ENCODE measurements around the gene CCNT1.
"Not testable (repeated sequence)": the region's sequence is repeated elsewhere in the genome, so short reads cannot be mapped to it uniquely, and the experiment has no call there.

The CCNT1 gene

DNA sequence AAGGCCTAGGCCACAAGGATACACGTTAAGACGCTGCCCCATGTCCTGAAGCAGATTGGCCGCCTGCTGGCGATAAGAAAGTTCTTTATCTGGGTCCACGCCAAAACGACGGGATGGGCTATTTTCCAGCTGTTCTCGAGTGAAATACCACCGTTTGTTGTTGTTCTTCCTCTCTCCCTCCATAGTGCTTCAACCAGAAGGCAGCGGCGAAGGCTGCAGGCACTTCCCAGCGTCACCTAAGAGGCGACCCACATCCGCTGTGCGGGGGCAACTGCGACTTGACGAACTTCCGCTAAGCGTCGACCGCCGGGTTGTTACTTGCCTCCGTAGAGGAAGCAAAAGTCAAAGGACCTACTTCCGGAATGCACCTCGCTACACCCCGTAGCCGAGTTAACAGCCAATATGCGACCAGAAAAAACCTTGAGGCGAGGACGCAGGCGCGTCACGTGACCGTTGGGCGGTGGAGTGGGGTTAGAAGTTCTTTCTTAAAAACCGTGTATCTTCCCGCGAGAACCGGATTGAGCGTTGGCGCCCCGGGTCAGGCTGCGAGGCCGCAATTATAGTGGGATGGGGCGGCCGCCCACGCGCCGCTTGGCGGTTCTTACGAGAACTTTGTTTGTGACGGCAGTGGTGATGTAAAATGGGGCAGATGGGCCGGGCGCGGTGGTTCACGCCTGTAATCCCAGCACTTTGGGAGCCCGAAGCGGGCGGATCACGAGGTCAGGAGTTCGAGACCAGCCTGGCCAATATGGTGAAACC, at the start of gene CCNT1:
Gene CCNT1 (minus strand): TSS at position 215 of the 759 bp plus-strand sequence. CDS start 32 bp downstream, at position 183.
- peak; percentile 100 for DNase-seq (ENCODE audit: low spot score)

DNA sequence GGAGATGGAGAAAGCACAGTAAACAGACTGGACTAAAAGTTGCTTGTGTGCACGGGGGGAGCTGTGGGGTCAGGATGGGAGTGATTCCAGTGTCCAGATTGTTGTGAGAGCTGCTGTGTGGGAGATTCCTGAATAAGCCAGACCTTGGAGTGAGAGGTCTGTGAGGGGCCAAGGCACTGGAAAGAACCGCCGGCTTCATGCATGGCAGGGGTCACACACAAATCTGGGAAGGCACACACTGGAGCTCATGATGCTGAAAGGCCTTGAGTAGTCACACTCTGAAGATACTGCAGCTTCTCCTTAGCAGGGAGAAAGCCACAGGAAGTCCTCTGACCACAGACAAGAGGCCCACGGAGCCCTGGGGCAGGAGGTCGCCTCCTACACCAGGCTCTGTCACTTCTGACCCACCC, 49.3 kb upstream of the CCNT1 start:
- no peak for DNase-seq (ENCODE audit: low spot score)

DNA sequence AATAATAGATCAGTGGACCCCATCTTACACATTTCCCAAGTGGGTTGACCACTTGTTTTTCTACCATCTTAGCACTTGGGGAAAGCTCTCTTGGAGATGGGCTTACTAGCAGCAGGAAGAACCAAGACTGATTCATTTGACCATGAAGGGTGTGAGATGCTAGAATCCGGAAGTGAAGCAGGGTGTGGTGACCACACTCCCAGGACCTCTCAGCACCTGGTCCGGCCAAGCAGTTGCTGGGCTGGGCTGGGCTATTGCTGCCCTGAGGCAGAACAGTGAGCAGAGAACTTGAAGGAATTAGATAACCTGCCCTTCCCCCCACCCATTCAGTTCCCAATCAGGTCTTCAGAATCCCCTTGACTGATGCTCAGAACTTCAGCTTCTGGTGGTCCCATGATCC, 48.0 kb upstream of the CCNT1 start:
- DNase-seq (ENCODE audit: low spot score) = no peak

DNA sequence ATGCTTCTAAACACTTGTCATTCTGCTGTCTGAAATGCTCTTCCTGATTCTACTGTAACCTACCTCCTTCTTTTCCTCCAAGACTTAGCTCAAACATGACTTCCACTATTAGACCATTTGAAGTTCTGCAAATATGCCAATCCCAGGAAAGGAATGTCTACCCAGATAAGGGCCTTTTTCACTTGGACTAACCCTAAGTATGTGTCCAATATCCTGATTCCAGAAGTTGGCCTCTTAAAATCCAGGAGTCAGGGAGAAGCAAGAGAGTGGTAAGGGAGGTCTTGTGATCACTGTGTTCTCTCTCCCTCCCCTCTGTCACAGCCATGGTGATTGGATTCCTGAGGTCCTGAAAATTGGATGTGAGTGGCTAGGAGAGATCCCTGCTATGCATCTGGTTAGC, 42.2 kb upstream of the CCNT1 start:
- no peak for DNase-seq (ENCODE audit: low spot score)

DNA sequence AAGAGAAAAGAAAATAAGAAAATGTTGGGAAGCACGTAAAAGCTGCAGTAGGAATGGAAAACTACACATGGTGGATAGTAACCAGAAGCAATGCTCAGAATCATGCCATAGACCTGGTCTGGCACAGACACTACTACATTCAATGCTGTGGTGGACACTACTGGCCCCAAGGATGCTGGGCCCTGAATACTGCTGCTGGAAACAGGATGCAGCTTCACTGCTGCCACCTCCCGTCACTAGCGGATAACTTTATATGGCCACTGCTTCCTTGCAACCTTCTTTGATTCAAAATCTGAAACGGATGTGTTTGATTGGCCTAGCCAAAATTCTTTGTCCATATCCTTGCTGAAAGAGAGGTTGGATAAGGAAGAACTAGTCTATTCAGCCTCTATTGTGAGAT, 41.7 kb upstream of the CCNT1 start:
- no peak for DNase-seq (ENCODE audit: low spot score)

DNA sequence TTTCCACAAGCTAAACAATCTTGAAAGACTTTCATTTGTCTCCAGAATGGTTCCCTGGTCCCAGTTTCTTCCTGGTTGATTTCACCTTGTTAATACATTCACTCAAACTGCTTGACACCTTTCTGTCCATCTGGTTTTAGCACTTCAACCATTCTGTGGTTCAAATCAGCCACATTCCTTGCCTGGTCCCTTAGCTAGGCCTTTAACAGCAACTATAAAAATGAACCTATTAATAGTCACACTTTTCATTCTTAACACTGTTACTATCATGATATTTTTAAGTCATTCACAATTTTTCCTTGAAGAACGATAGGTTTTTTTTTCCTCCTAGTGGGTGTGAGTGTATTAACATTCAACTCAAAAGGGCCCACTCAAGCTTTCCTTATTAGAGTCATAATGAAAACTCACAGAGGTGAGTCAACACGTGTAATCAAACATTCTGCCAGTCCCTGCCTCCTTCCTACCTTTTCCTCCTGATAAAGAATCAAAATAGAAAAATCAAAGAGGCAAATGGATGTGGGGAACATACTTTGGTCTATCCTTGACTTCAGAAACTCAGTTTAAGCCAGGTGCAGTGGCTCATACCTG, 34.4 kb upstream of the CCNT1 start:
- no peak for DNase-seq (ENCODE audit: low spot score)

DNA sequence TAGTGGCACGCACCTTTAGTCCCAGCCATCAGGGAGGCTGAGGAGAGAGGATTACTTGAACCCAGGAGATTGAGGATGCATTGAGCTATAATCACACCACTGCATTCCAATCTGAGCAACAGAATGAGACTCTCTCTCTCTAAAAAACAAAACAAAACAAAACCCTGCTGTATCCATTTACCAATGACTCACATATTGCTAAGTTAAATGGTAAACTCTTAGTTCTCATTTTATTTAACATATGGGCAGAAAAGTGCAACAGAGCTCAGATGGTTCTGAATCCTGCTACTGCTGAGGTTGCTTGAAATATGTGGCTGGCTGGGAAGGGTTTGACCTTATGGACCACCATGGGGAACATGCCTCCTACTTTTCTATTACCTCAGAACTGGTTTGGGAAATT, 33.7 kb upstream of the CCNT1 start:
- no peak for DNase-seq (ENCODE audit: low spot score)

DNA sequence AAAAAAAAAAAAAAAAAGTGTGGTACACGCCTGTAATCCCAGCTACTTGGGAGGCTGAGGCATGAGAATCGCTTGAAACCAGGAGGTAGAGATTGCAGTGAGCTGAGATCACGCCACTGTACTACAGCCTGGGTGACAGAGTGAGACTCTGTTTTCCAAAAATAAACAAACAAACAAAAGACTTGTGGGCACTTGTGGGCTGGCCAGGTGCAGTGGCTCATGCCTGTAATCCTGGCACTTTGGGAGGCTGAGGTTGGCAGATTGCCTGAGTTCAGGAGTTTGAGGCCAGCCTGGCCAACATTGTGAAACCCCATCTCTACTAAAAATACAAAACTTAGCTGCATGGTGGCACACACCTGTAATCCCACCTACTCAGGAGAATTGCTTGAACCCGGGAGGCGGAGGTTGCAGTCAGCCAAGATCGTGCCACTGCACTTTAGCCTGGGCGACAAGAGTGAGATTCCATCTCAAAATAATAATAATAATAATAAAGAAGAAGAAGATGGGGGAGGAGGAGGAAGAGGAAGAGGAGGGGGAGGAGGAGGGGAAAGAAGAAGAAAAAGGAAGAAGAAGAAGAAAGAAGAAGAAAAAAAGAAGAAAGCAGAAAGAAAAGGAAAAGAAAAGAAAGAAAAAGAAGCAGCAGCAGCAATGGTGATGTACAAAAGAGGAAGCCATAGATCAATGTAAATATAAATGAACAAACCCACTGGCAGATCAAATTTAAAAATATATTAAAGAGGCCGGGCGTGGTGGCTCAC, 27.9 kb upstream of the CCNT1 start:
- no peak for DNase-seq (ENCODE audit: low spot score)

DNA sequence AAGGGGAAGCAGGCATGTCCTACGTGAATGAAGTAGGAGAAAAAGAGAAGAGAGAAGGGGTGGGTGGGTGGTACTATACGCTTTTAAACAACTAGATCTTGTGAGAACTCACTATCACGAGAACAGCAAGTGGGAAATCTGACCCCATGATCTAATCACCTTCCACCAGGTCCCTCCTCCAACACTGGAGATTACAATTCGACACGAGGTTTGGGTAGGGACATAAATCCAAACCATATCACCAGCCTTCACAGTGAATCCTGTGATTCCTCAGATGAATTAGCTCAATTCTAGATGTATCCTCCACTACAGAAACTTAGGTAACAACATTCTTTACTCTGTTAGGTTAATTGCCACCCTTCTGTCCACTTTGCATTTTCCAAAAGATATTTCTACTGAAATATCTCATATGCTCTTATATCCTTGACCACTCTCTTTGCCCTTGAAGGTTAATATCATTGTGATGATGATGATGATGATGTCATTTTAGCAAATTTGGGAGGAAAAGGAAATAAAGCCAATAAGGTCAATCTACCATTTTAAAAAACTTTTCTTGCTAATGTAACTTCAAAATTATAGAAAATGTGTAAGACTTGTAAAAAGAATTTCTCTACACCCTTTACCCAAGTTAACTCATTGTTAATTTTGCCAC, 23.2 kb upstream of the CCNT1 start:
- no peak for DNase-seq (ENCODE audit: low spot score)

DNA sequence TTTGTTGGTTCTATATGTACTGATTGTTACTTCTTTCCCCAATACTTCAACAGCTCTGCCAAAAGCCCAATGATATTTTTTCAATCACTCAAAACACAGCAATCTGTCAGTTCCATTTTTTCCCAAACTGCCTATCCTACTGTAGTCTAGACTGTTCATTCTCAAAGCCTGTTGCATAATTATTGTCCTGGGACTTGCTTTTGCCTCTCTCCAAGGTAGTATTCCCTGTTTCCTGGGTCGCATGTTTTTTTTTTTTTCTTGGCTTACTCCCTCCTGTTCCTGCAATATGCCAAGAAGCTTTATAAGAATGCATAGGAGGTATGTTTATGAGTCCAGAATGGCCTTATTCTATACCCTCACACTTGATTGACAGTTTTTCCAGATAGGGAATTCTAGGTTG, 19.9 kb upstream of the CCNT1 start:
- DNase-seq (ENCODE audit: low spot score) = no peak

DNA sequence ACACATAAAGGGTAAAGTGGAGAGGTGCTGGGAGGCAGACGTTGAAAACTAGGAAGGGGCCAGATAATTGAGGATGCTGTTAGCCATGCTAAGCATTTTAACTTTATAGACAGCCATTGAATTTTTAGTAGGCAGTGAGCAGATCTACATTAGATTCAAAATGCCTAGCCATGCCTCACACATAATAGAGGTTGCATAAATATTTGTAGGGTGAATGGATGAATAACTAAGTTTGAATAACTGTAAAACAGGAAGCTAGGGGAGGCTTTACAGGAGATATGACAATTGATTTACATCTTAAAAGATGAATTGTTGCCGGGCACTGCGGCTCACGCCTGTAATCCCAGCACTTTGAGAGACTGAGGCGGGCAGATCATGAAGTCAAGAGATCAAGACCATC, 12.3 kb upstream of the CCNT1 start:
- DNase-seq (ENCODE audit: low spot score) = no peak

DNA sequence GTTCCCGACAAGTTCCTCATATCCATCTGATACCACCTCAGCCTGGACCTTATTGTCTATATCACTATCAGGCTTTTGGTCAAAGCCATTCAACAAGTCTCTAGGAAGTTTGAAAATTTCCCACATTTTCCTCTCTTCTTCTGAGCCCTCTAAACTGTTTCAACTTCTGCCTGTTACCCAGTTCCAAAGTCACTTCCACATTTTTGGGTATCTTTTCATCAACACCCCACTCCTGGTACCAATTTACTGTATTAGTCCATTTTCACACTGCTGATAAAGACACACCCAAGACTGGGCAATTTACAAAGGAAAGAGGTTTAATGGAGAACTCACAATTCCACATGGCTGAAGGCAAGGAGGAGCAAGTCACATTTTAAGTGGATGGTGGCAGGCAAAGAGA, 4.2 kb upstream of the CCNT1 start:
- DNase-seq (ENCODE audit: low spot score) = not testable (repeated sequence)

DNA sequence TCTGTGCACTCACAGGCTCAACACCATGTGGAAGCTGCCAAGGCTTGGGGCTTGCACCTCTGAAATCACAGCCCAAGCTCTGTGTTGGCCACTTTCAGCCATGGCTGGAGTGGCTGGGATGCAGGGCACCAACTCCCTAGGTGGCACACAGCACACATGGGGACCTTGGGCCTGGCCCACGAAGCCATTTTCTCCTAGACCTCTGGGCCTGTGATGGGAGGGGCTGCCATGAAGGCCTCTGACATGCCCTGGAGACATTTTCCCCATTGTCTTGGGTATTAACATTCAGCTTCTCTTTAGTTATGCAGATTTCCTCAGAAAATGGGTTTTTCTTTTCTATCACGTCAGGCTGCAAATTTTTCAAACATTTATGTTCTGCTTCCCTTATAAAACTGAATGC, 3.7 kb upstream of the CCNT1 start:
- not testable (repeated sequence) for DNase-seq (ENCODE audit: low spot score)

DNA sequence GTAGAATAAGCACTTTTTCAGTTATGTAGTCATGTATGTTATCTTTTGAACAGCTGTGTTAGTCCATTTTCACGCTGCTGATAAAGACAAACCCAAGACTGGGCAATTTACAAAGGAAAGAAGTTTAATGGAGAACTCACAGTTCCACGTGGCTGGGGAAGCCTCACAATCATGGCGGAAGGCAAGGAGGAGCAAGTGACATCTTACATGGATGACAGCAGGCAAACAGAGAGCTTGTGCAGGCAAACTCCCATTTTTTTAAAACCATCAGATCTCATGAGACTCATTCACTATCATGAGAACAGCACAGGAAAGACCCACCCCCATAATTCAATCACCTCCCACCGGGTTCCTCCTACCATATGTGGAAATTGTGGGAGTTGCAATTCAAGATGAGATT, 2.5 kb upstream of the CCNT1 start:
- not testable (repeated sequence) for DNase-seq (ENCODE audit: low spot score)

DNA sequence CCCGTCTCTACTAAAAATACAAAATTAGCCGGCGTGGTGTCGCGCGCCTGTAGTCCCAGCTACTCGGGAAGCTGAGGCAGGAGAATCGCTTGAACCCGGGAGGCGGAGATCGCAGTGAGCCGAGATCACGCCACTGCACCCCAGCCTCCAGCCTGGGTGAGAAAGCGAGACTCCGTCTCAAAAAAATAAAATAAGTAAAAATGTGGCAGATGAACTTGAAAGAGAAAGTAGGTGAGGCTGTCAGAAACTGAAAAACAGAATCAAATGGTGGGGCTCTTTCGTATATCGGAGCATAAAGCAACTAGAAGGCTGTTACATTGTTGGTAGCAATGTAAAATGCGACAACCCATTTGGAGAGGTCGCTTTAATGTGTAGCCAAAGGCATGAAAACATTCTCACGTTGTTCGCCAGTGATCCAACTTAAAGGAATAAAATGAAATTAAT, 767 bp upstream of the CCNT1 start:
- DNase-seq (ENCODE audit: low spot score) = no peak

DNA sequence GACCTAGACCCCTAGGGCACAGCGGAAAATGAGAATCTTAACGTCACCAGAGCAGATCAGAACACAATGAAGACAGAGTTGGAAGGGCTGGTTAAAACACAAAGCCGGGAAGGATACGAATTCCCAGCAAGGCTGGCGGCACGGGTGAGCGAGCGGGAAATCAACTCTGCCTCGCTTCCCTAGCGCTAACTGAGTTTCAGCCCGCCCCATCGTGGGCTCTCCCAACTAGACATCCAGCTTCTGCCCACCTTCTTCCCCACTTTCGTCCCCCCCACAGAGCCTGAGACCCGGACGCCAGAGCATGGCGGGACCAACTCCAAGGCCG, 377 bp downstream of the CCNT1 start:
- no peak for DNase-seq (ENCODE audit: low spot score)

DNA sequence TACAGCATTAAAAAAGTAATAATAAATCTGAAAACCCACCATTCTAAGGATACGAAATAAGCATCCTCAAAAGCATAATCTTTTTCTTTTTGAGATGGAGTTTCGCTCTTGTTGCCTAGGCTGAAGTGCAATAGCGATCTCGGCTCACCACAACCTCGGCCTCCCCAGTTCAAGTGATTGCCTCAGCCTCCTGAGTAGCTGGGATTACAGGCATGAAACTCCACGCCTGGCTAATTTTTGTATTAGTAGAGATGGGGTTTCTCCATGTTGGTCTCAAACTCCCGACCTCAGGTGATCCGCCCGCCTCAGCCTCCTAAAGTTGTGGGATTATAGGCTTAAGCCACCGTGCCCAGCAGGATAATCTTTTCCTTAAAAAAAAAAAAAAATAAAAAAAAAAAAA, 4.3 kb downstream of the CCNT1 start:
- no peak for DNase-seq (ENCODE audit: low spot score)

DNA sequence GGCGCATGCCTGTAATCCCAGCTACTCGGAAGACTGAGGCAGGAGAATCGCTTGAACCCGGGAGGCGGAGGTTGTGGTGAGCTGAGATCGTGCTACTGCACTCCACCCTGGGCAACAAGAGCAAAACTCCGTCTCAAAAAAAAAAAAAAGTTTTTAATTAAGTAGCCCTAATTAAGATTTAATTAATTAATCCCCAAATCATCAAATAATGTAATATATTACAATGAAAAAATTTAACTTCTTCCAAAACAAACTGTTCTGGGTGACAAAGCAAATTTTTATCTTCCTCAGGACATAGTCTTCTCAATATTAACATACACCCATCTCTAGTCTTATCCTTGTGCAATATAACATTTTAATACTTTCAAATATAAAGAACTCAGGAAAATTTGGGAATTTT, 17.7 kb downstream of the CCNT1 start:
- DNase-seq (ENCODE audit: low spot score) = not testable (repeated sequence)

DNA sequence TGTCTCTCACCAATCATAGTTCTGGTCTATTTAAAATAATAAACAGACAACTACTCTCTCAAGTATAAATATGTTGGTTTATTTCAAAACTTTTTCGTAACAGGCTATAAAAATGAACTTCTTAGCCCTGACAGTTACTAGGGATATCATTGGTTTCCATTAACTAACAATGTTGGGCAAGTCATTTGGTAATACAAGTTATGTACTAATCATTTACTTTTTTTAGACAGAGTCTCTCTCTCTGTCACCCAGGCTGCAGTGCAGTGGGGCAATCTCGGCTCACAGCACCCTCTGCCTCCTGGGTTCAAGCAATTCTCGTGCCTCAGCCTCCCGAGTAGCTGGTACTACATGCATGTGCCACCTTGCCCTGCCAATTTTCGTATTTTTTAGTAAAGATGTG, 19.9 kb downstream of the CCNT1 start:
- DNase-seq (ENCODE audit: low spot score) = no peak

DNA sequence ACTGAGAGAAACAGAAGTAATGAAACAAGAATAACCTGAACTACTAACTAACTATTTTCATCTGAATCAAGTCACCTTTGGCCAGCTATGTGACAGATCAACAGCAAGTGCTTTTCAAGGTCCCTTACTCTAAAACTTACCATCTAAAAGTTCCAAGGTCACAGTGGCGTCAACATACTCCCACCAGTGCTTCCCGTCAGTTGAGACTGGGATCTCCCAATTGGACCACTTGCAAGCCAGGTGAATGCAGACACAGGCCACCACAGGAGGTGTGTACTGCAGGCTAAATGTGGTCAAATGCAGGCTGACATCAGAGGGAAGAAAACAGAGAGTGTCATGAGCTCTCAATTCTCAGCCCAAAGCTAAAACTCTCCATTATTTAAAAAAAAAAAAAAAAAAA, 20.6 kb downstream of the CCNT1 start:
- no peak for DNase-seq (ENCODE audit: low spot score)

DNA sequence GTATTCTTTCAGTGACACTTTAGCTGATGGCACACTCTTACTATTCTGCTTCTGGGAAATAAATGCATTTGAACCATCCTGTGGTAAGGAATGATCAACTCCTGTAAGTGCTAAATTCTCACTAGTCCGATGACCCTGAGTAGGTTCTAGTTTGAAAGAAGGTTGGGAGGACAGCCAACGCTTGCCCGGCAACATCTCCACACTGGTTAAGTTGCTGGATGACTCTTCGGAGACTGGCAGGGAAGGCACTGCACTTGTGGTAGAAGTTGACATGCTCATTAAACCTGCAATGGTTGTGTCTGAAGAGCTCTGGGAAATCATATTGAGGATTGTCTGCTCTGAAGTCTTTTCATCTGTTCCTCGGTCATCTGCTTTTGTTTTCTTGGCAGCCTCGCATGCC, 22.5 kb downstream of the CCNT1 start:
- DNase-seq (ENCODE audit: low spot score) = no peak

DNA sequence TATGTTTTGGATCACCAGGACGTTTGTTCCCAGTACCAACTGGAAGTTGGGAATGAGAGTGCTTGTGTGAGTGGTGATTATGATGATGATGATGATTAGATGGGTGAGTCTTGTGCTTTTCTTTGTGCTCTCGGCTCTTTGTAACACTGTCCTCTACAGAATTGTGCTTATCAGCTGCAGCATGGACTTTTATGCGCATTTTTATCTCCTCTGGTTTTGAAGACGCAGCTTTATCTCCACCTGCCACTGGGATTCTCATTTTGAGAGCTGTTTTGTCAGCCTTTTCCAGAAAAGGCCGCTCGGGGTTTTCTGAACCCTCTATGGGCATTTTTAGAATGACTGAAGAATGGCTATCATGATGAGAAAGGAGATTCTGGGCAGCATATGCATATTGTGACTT, 22.9 kb downstream of the CCNT1 start:
- DNase-seq (ENCODE audit: low spot score) = no peak
